AG10803 (cell line): ENCODE results near the gene ASZ1.

Experiments used
- DNase-seq: peaks from one replicate; pipeline ENCODE4 v3.0.0; 2010; ENCODE audit warnings: low read depth
- H3K4me3 ChIP-seq: 2 replicates; pipeline ENCODE4 v1.5.1; 2011; ENCODE audit warnings: mild to moderate bottlenecking, low read length, control low read depth
- TF ChIP-seq, protein P1 (sequence below): conservative IDR thresholded peaks from 2 replicates; pipeline ENCODE4 v1.5.1; 2011; ENCODE audit warnings: mild to moderate bottlenecking, low read length, control low read depth, inconsistent platforms

The ASZ1 gene

DNA sequence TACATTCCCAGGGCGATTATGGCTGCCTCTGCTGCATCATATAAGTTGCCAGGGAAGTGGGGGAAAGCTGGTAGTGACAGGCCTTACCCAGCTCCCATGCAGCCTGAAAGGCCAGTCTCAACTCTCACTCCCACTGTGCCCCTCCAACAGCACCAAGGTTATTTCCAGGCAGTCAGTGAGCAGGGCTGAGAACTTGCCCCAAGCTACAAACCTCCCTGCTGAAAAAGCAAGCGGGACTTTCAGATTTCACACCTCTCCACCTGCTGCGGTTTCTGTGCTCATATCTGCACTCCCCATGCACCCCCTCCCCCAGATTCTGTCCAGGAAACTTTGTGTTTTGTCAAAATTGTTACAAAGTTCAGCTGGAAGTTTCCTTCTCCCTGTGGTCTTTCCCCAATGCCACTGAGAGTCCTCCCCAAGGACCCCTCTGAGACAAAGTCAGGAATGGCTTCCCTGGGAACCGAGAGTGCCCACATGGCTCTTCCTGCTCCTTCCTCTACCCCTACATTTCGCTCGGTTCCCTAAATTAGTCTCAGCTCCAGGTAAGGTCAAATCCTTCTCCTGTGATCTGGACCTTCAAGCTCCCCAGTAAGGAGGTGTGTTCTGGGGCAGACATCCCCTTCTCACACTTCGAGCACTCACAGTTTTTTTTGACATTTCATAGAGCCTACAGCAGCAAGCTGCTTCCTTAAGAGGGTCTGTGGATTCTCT is 79.2 kb downstream of the ASZ1 start:
- no peak overlapping the region for H3K4me3 ChIP-seq
- DNase-seq, result no peak
- TF ChIP-seq, protein P1, sequence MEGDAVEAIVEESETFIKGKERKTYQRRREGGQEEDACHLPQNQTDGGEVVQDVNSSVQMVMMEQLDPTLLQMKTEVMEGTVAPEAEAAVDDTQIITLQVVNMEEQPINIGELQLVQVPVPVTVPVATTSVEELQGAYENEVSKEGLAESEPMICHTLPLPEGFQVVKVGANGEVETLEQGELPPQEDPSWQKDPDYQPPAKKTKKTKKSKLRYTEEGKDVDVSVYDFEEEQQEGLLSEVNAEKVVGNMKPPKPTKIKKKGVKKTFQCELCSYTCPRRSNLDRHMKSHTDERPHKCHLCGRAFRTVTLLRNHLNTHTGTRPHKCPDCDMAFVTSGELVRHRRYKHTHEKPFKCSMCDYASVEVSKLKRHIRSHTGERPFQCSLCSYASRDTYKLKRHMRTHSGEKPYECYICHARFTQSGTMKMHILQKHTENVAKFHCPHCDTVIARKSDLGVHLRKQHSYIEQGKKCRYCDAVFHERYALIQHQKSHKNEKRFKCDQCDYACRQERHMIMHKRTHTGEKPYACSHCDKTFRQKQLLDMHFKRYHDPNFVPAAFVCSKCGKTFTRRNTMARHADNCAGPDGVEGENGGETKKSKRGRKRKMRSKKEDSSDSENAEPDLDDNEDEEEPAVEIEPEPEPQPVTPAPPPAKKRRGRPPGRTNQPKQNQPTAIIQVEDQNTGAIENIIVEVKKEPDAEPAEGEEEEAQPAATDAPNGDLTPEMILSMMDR, result no peak

DNA sequence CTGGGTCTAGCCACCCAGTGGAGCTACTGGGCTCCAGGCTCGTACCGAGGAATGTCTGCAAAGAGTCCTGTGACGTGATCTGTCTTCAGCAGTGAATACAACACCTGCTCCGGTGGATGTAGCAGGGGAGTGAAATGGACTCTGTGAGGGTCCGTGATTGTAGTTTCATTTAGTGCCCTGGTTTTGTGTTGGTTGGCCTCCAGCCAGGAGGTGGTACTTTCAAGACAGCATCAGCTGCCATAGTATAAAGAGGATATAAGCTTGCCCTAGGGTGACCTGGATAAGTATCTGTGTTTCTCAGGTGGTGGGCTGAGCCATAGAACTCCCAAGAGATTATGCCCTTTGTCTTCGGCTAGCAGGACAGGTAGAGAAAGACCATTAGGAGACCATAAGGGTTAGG is 79.8 kb downstream of the ASZ1 start:
- no peak for DNase-seq
- no peak overlapping the region for H3K4me3 ChIP-seq
- TF ChIP-seq, protein P1, result no peak

DNA sequence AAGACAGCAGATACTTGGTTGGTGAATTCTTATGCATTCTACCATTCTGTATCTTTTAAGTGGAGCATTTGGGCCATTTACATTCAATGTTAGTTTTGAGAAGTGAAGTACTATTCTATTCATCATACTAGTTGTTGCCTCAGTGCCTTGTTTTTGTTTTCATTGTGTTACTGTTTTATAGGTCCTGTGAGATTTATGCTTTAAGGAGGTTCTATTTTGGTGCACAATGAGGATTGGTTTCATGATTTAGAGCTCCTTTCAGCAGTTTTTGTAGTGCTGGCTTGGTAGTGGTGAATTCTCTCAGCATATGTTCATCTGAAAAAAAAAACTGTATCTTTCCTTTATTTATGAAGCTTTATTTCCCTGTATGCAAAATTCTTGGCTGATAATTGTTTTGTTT is 81.1 kb downstream of the ASZ1 start:
- no peak overlapping the region for H3K4me3 ChIP-seq
- no peak for DNase-seq
- TF ChIP-seq, protein P1, result no peak

DNA sequence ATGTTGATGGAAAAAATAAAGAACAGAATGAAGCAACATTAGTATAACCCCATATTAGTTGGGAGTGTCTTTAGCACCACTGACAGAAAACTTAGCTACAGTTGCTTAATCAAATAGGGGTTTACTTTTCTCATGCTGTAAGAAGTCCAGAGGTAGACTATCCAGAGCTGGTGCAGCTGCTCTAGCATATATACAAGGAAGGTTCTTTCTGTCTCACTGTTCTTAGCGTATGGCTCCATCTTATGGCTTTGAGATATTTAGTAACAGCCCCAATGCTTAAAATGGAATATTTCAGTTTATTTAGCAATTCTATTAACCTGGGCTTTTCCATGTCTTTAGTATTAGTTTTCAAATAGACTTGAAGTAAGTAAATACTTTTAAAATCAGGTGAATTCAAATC is 89.3 kb downstream of the ASZ1 start:
- peak; percentile 45 for DNase-seq
- no peak overlapping the region for H3K4me3 ChIP-seq
- TF ChIP-seq, protein P1, result peak; percentile 39

DNA sequence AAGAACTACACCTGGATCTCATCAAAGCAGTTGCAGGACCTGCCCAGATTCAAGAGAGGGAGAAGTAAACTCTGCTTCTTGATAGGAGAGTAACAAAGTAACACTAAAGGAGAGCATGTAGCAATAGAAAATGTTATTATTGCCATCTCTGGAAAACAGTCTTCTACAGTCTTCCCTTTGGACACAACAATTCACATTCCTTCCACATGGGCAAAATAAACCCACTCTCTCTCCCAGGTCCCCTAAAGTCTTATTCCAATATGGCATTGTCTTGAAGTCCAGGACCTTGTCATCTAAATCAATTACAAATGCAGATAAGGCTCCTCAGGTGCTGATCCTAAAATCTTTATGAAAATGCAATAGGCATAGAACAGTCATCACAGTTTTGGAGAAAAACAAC is 94.1 kb downstream of the ASZ1 start:
- no peak overlapping the region for H3K4me3 ChIP-seq
- no peak for DNase-seq
- TF ChIP-seq, protein P1, result no peak

DNA sequence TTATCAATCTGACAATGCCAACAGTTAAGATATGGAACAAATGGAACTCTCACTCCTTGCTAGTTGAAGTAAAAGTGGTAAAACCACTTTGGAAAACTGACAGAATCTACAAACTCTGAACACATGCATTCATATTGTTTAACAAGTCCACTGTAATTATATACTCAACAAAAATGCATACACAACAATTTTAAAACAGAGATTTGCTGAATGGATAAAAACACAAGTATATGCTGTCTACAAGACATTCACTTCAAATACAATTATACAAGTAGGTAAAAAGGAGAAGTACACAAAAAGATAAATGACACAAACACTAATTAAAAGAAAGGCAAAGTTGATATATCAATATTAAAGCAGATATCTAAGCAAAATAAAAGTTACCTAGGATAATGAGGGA is 95.3 kb downstream of the ASZ1 start:
- TF ChIP-seq, protein P1, result no peak
- no peak overlapping the region for H3K4me3 ChIP-seq
- no peak for DNase-seq

DNA sequence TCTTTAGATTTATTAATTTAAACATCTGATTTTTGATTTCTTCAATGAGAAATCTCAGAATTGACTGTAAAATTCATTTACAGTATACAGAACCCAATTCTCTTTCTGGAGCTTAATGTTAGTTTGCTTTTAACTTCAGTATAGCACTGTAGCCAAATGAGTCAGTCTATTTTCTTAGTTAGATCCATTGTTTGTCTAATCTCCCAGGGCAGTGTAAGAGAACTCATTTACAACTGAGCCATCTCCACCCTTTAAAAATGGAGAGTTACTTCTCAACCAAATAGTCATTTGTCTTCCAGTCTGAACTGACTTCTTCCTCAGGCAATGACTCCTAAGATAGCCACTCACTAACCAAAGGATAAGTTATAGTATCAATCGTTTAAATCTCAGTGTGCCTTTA is 101.5 kb downstream of the ASZ1 start:
- DNase-seq, result no peak

More for the DNA sequence above, 101.5 kb downstream of the ASZ1 start:
- TF ChIP-seq, protein P1, result no peak
- H3K4me3 ChIP-seq, result no peak overlapping the region
